ENCODE results near the gene RBM45. TPM values are rescaled to one million over a fixed set of nuclear protein-coding genes. Genes with fewer than 3 reads are reported as not detected.
"Not testable (repeated sequence)": the region's sequence is repeated elsewhere in the genome, so short reads cannot be mapped to it uniquely, and the experiment has no call there.

Gene RBM45
- total and polyA plus RNA-seq, 4 donors = 17.4 to 26.6 (median 19.3) TPM

GRCh38 chr2:178072383-178073301 is 39.6 kb upstream of the RBM45 start, which contains the start of gene PDE11A:
Gene PDE11A (minus strand): TSS chr2:178072777. CDS start chr2:178072437, 340 bp downstream.
- H3K4me1 ChIP-seq (ENCODE audit: control insufficient read depth, insufficient read depth, low read length) = peaks cover 13% of the 10 kb centered on the region
- 2% methylated on average over 37 of the region's 44 CpGs for whole genome bisulfite sequencing (ENCODE audit: insufficient coverage)
- H3K27me3 ChIP-seq (ENCODE audit: control insufficient read depth, insufficient read depth, low read length) = peaks cover 5% of the 10 kb centered on the region
- peak within 1 kb of the TSS; percentile 58 for H3K4me3 ChIP-seq (ENCODE audit: low read depth, low read length)
- H3K9me3 ChIP-seq (ENCODE audit: control insufficient read depth, insufficient read depth, low read length) = no peaks in the 10 kb centered on the region
- DNase-seq (ENCODE audit: low read depth in 4 of 6, low spot score in 6 of 6) = peak in 5 of 6 donors; percentile 3 to 87 (median 29)
- no peaks in the 10 kb centered on the region for H3K36me3 ChIP-seq (ENCODE audit: control insufficient read depth, insufficient read depth, low read length)
- H3K27ac ChIP-seq (ENCODE audit: low read depth, low read length) = no peak within 1 kb of the TSS

- WGBS (ENCODE audit: insufficient coverage) = 80% methylated on average over 5 of the region's 8 CpGs
- Histone ChIP-seq H3K27ac (ENCODE audit: low read depth, low read length) (no peak overlapping the region), H3K36me3 (ENCODE audit: control insufficient read depth, insufficient read depth, low read length) (no peaks in the 10 kb centered on the region), H3K27me3 (ENCODE audit: control insufficient read depth, insufficient read depth, low read length) (peaks cover 5% of the 10 kb centered on the region), H3K4me1 (ENCODE audit: control insufficient read depth, insufficient read depth, low read length) (peaks cover 13% of the 10 kb centered on the region), H3K9me3 (ENCODE audit: control insufficient read depth, insufficient read depth, low read length) (no peaks in the 10 kb centered on the region), H3K4me3 (ENCODE audit: low read depth, low read length) (no peak overlapping the region)
- no peak for DNase-seq (ENCODE audit: low read depth in 4 of 6, low spot score in 6 of 6)
Observed at GRCh38 chr2:178074123-178075005, 37.9 kb upstream of the RBM45 start.

GRCh38 chr2:178075006-178075326 is 37.3 kb upstream of the RBM45 start:
- DNase-seq (ENCODE audit: low read depth in 4 of 6, low spot score in 6 of 6) = no peak
- Histone ChIP-seq H3K36me3 (ENCODE audit: control insufficient read depth, insufficient read depth, low read length) (no peaks in the 10 kb centered on the region), H3K9me3 (ENCODE audit: control insufficient read depth, insufficient read depth, low read length) (no peaks in the 10 kb centered on the region), H3K4me1 (ENCODE audit: control insufficient read depth, insufficient read depth, low read length) (peaks cover 13% of the 10 kb centered on the region), H3K27me3 (ENCODE audit: control insufficient read depth, insufficient read depth, low read length) (peaks cover 5% of the 10 kb centered on the region), H3K27ac (ENCODE audit: low read depth, low read length) (no peak overlapping the region), H3K4me3 (ENCODE audit: low read depth, low read length) (no peak overlapping the region)
- 100% methylated on average over 1 of the region's 1 CpG for WGBS (ENCODE audit: insufficient coverage)

- H3K4me3 ChIP-seq (ENCODE audit: low read depth, low read length) = no peak overlapping the region
- no peaks in the 10 kb centered on the region for H3K9me3 ChIP-seq (ENCODE audit: control insufficient read depth, insufficient read depth, low read length)
- H3K4me1 ChIP-seq (ENCODE audit: control insufficient read depth, insufficient read depth, low read length) = peaks cover 13% of the 10 kb centered on the region
- H3K36me3 ChIP-seq (ENCODE audit: control insufficient read depth, insufficient read depth, low read length) = no peaks in the 10 kb centered on the region
- H3K27ac ChIP-seq (ENCODE audit: low read depth, low read length) = no peak overlapping the region
- H3K27me3 ChIP-seq (ENCODE audit: control insufficient read depth, insufficient read depth, low read length) = peaks cover 5% of the 10 kb centered on the region
- no peak for DNase-seq (ENCODE audit: low read depth in 4 of 6, low spot score in 6 of 6)
Observed at GRCh38 chr2:178076130-178076529, 36.1 kb upstream of the RBM45 start.

- H3K4me3 ChIP-seq (ENCODE audit: low read depth, low read length); DNase-seq (ENCODE audit: low read depth in 4 of 6, low spot score in 6 of 6); H3K4me1 ChIP-seq (ENCODE audit: control insufficient read depth, insufficient read depth, low read length); H3K36me3 ChIP-seq (ENCODE audit: control insufficient read depth, insufficient read depth, low read length); H3K9me3 ChIP-seq (ENCODE audit: control insufficient read depth, insufficient read depth, low read length); H3K27ac ChIP-seq (ENCODE audit: low read depth, low read length); H3K27me3 ChIP-seq (ENCODE audit: control insufficient read depth, insufficient read depth, low read length): not testable (repeated sequence)
- WGBS (ENCODE audit: insufficient coverage) = 100% methylated on average over 1 of the region's 3 CpGs
Observed at GRCh38 chr2:178079279-178079678, 33.0 kb upstream of the RBM45 start.

GRCh38 chr2:178082408-178083045 is 29.7 kb upstream of the RBM45 start:
- DNase-seq (ENCODE audit: low read depth in 4 of 6, low spot score in 6 of 6) = no peak
- Histone ChIP-seq H3K27ac (ENCODE audit: low read depth, low read length) (no peak overlapping the region), H3K4me1 (ENCODE audit: control insufficient read depth, insufficient read depth, low read length) (no peaks in the 10 kb centered on the region), H3K4me3 (ENCODE audit: low read depth, low read length) (no peak overlapping the region), H3K36me3 (ENCODE audit: control insufficient read depth, insufficient read depth, low read length) (no peaks in the 10 kb centered on the region), H3K9me3 (ENCODE audit: control insufficient read depth, insufficient read depth, low read length) (no peaks in the 10 kb centered on the region), H3K27me3 (ENCODE audit: control insufficient read depth, insufficient read depth, low read length) (no peaks in the 10 kb centered on the region)
- WGBS (ENCODE audit: insufficient coverage) = 23% methylated on average over 3 of the region's 3 CpGs

GRCh38 chr2:178084273-178084672 is 28.0 kb upstream of the RBM45 start:
- Histone ChIP-seq H3K4me3 (ENCODE audit: low read depth, low read length) (no peak overlapping the region), H3K4me1 (ENCODE audit: control insufficient read depth, insufficient read depth, low read length) (no peaks in the 10 kb centered on the region), H3K27ac (ENCODE audit: low read depth, low read length) (no peak overlapping the region), H3K27me3 (ENCODE audit: control insufficient read depth, insufficient read depth, low read length) (no peaks in the 10 kb centered on the region), H3K9me3 (ENCODE audit: control insufficient read depth, insufficient read depth, low read length) (no peaks in the 10 kb centered on the region), H3K36me3 (ENCODE audit: control insufficient read depth, insufficient read depth, low read length) (no peaks in the 10 kb centered on the region)
- 100% methylated on average over 2 of the region's 3 CpGs for WGBS (ENCODE audit: insufficient coverage)
- no peak for DNase-seq (ENCODE audit: low read depth in 4 of 6, low spot score in 6 of 6)

- no peaks in the 10 kb centered on the region for H3K27me3 ChIP-seq (ENCODE audit: control insufficient read depth, insufficient read depth, low read length)
Observed at GRCh38 chr2:178088774-178089270, 23.4 kb upstream of the RBM45 start.

GRCh38 chr2:178093471-178093870 is 18.8 kb upstream of the RBM45 start:
- Histone ChIP-seq H3K4me1 (ENCODE audit: control insufficient read depth, insufficient read depth, low read length) (no peaks in the 10 kb centered on the region), H3K27ac (ENCODE audit: low read depth, low read length) (no peak overlapping the region), H3K4me3 (ENCODE audit: low read depth, low read length) (no peak overlapping the region), H3K9me3 (ENCODE audit: control insufficient read depth, insufficient read depth, low read length) (no peaks in the 10 kb centered on the region), H3K36me3 (ENCODE audit: control insufficient read depth, insufficient read depth, low read length) (no peaks in the 10 kb centered on the region), H3K27me3 (ENCODE audit: control insufficient read depth, insufficient read depth, low read length) (no peaks in the 10 kb centered on the region)
- DNase-seq (ENCODE audit: low read depth in 4 of 6, low spot score in 6 of 6) = no peak

More at GRCh38 chr2:178088774-178089270, 23.4 kb upstream of the RBM45 start:
- DNase-seq (ENCODE audit: low read depth in 4 of 6, low spot score in 6 of 6) = no peak
- Histone ChIP-seq H3K4me3 (ENCODE audit: low read depth, low read length) (no peak overlapping the region), H3K27ac (ENCODE audit: low read depth, low read length) (no peak overlapping the region), H3K4me1 (ENCODE audit: control insufficient read depth, insufficient read depth, low read length) (no peaks in the 10 kb centered on the region), H3K9me3 (ENCODE audit: control insufficient read depth, insufficient read depth, low read length) (no peaks in the 10 kb centered on the region), H3K36me3 (ENCODE audit: control insufficient read depth, insufficient read depth, low read length) (no peaks in the 10 kb centered on the region)
- WGBS (ENCODE audit: insufficient coverage) = 75% methylated on average over 5 of the region's 6 CpGs
